Vagina (tissue), 2 donors: ENCODE data around the gene PCDHA1. TPM values are rescaled to one million over a fixed set of nuclear protein-coding genes. Genes with fewer than 3 reads are reported as not detected.
"Not testable (repeated sequence)": the region's sequence is repeated elsewhere in the genome, so short reads cannot be mapped to it uniquely, and the experiment has no call there.

Experiments used
- DNase-seq, 2 donors: peaks; one replicate each; pipeline ENCODE4 v3.0.0-alpha.2; 2017; ENCODE audit errors: extremely low spot score in 2 of 2
- H3K27ac ChIP-seq: fragments of 200-600 bp; sonication (generic); one replicate; pipeline ENCODE4 v1.5.1; 2019
- H3K27me3 ChIP-seq: fragments of 200-600 bp; sonication (generic); one replicate; pipeline ENCODE4 v1.5.1; 2019
- H3K36me3 ChIP-seq, 2 donors: fragments of 200-600 bp; sonication (generic); one replicate each; pipeline ENCODE4 v1.5.1; 2017 to 2019
- H3K4me1 ChIP-seq: fragments of 200-600 bp; sonication (generic); one replicate; pipeline ENCODE4 v1.5.1; 2019
- H3K4me3 ChIP-seq, 2 donors: fragments of 200-600 bp; sonication (generic); 1 replicate in 1 of 2; 2 replicates in 1 of 2; pipeline ENCODE4 v1.5.1; 2016 to 2019
- H3K9me3 ChIP-seq: fragments of 200-600 bp; sonication (generic); one replicate; pipeline ENCODE4 v1.5.1; 2019
- CTCF ChIP-seq, 3 experiments: fragments of 450-650 bp in 2 of 3; fragments of 200-600 bp in 1 of 3; sonication (generic) in 1 of 3; IDR thresholded peaks; one replicate each; pipeline ENCODE4 v1.5.1; 2017 to 2019; ENCODE audit warnings: antibody characterized with exemption in 3 of 3, mild to moderate bottlenecking in 2 of 3, moderate library complexity in 2 of 3
- POLR2A ChIP-seq, 2 donors: fragments of 450-650 bp; IDR thresholded peaks; one replicate each; pipeline ENCODE4 v1.6.1; 2017; ENCODE audit warnings: antibody characterized with exemption in 2 of 2, mild to moderate bottlenecking in 2 of 2, moderate library complexity in 2 of 2
- POLR2AphosphoS5 ChIP-seq, 2 donors: sonication (generic); formaldehyde crosslinking; IDR thresholded peaks; one replicate each; pipeline ENCODE4 v1.9.0; 2017; ENCODE audit warnings: antibody characterized with exemption in 2 of 2, mild to moderate bottlenecking in 2 of 2, low read depth in 1 of 2; ENCODE audit not compliant: insufficient read depth in 1 of 2
- intact Hi-C: fragments of 100-400 bp; cut with DNase I; formaldehyde crosslinking; loops from one replicate; pipeline ENCODE4 v1.15.1; 2023
- total RNA-seq: library from RNA; depleted of rRNA; stranded (reverse); fragments of >200 nt; gene quantifications from one replicate; pipeline ENCODE4 v1.2.3, GENCODE V29; 2016

The PCDHA1 gene
- total RNA-seq, 1 donor from 2014 or later, result not detected

DNA sequence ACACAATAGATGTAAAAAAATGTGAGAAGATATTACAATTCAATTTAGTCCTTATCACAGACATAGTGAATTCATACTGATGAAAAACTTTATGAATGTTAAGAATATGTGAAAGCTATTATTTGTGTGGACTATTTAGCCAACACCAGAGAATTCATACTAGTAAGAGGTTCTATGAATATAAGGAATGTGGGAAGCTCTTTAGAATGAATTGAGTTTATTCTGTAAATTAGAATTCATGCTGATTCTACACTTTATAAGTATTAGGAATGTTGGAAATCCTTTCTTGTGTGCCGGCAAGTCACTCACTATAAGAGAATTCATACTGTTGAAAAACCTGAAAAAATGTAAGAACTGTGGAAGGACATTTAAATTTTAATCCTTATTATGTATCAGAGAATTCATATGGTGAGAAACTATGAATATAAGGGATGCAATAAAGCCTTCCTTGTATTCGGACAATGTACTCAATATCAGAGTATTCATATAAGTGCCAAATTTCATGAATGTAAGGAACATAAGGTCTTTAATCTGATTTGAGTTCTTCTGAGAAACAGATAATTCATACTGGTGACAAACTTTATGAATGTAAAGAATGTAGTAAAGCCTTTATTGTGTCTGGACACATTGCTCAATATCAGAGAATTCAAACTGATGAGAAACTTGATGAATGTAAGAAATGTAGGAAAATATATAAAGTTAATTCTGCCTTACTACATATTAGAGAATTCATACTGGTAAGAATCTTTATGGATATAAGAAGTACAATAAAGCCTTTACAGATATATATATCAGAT is 21.6 kb upstream of the PCDHA1 start:
- no peaks in the 10 kb centered on the region for H3K4me1 ChIP-seq
- H3K36me3 ChIP-seq, result no peaks in the 10 kb centered on the region
- no peak for DNase-seq
- no peaks in the 10 kb centered on the region for H3K27me3 ChIP-seq
- intact Hi-C loops, result no loop called here
- TF ChIP-seq POLR2A (IDR thresholded peaks at IDR 0.05), result no peak
- TF ChIP-seq POLR2AphosphoS5 (IDR thresholded peaks at IDR 0.05; ENCODE audit: insufficient read depth in 1 of 2, low read depth in 1 of 2), result no peak
- TF ChIP-seq CTCF (IDR thresholded peaks at IDR 0.05), result no peak
- no peak overlapping the region for H3K27ac ChIP-seq
- peaks cover 67% of the 10 kb centered on the region for H3K9me3 ChIP-seq
- no peak overlapping the region for H3K4me3 ChIP-seq

DNA sequence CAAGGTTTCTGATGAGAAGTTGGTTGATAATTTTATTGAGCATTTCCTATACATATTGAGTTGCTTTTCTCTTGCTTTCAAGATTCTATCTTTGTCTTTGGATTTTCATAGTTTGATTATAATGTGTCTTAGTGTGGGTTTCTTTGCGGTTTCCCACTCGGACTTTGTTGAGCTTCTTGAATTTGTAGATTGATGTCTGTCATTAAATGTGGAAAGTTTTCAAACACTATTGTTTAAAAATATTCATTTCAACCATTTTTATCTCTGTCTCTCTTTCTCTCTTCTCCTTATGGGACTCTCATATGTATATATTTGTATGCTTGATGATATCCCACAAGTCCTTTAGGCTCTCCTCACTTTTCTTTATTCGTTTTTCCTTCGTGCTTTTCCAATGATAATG is 18.5 kb upstream of the PCDHA1 start:
- TF ChIP-seq POLR2A (IDR thresholded peaks at IDR 0.05) (no peak), CTCF (IDR thresholded peaks at IDR 0.05) (no peak), POLR2AphosphoS5 (IDR thresholded peaks at IDR 0.05; ENCODE audit: insufficient read depth in 1 of 2, low read depth in 1 of 2) (no peak)
- intact Hi-C loops, result no loop called here
- Histone ChIP-seq H3K27me3 (no peaks in the 10 kb centered on the region), H3K27ac (no peak overlapping the region), H3K9me3 (peaks cover 58% of the 10 kb centered on the region), H3K36me3 (no peaks in the 10 kb centered on the region), H3K4me3 (no peak overlapping the region), H3K4me1 (no peaks in the 10 kb centered on the region)
- DNase-seq, result no peak

GRCh38 chr5:140780512-140780911 is 5.4 kb upstream of the PCDHA1 start:
- TF ChIP-seq POLR2AphosphoS5 (IDR thresholded peaks at IDR 0.05; ENCODE audit: insufficient read depth in 1 of 2, low read depth in 1 of 2), result no peak
- TF ChIP-seq POLR2A (IDR thresholded peaks at IDR 0.05), result no peak
- no peak for TF ChIP-seq CTCF (IDR thresholded peaks at IDR 0.05)

GRCh38 chr5:140787422-140787821 is 1.5 kb downstream of the PCDHA1 start:
- not testable (repeated sequence) for H3K27me3 ChIP-seq
- peaks cover 15% of the 10 kb centered on the region for H3K9me3 ChIP-seq

More at GRCh38 chr5:140780512-140780911, 5.4 kb upstream of the PCDHA1 start:
- intact Hi-C loops, result no loop called here
- H3K27ac ChIP-seq, result no peak overlapping the region
- no peaks in the 10 kb centered on the region for H3K4me1 ChIP-seq
- no peak overlapping the region for H3K4me3 ChIP-seq
- no peaks in the 10 kb centered on the region for H3K9me3 ChIP-seq
- no peak for DNase-seq
- no peaks in the 10 kb centered on the region for H3K27me3 ChIP-seq
- no peaks in the 10 kb centered on the region for H3K36me3 ChIP-seq

DNA sequence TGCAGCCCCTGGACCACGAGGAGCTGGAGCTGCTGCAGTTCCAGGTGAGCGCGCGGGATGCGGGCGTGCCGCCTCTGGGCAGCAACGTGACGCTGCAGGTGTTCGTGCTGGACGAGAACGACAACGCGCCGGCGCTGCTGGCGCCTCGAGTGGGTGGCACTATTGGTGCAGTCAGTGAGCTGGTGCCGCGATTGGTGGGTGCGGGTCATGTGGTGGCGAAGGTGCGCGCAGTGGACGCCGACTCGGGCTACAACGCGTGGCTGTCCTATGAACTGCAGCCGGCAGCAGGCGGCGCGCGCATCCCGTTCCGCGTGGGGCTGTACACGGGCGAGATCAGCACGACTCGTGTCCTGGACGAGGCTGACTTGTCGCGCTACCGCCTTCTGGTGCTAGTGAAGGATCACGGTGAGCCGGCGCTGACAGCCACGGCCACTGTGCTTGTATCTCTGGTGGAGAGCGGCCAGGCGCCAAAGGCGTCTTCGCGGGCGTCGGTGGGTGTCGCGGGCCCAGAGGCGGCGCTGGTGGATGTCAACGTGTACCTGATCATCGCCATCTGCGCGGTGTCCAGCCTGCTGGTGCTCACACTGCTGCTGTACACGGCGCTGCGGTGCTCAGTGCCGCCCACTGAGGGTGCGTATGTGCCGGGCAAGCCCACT is 2.0 kb downstream of the PCDHA1 start:
- H3K4me1 ChIP-seq, H3K27ac ChIP-seq, H3K4me3 ChIP-seq, DNase-seq, intact Hi-C loops, H3K27me3 ChIP-seq, H3K36me3 ChIP-seq: not testable (repeated sequence)
- H3K9me3 ChIP-seq, result peaks cover 15% of the 10 kb centered on the region

More at GRCh38 chr5:140787422-140787821, 1.5 kb downstream of the PCDHA1 start:
- H3K4me1 ChIP-seq, H3K27ac ChIP-seq, intact Hi-C loops, H3K4me3 ChIP-seq, H3K36me3 ChIP-seq, DNase-seq: not testable (repeated sequence)

DNA sequence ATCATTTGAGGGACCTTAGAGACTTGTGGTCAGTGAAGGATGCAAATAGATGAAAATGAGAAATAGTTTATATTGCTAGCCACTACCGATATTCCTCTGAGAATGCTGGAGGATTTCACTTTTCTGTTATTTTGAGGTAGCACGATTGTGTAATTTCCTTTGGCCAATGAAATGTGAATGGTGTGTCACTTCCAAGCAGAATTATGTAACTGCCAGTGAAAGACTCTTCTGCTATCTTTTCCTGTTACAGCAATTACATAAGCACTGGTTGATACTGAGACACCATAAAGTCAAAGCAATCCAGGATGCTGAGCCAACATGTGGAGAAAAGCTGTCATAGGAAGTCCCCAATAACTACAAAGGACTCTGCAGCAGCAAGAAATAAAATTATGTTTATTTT is 5.1 kb downstream of the PCDHA1 start:
- TF ChIP-seq CTCF (IDR thresholded peaks at IDR 0.05), result no peak
- TF ChIP-seq POLR2A (IDR thresholded peaks at IDR 0.05), result no peak
- no peak for TF ChIP-seq POLR2AphosphoS5 (IDR thresholded peaks at IDR 0.05; ENCODE audit: insufficient read depth in 1 of 2, low read depth in 1 of 2)
- H3K27me3 ChIP-seq, result no peaks in the 10 kb centered on the region

More for the DNA sequence above, 5.1 kb downstream of the PCDHA1 start:
- H3K27ac ChIP-seq, result no peak overlapping the region
- DNase-seq, result no peak
- H3K4me3 ChIP-seq, result no peak overlapping the region
- H3K9me3 ChIP-seq, result peaks cover 11% of the 10 kb centered on the region
- no peaks in the 10 kb centered on the region for H3K4me1 ChIP-seq
- no peaks in the 10 kb centered on the region for H3K36me3 ChIP-seq
- intact Hi-C loops, result no loop called here
